PC-9 (cell line): ENCODE measurements around the gene IL1RAP. TPM values are rescaled to one million over a fixed set of nuclear protein-coding genes. Genes with fewer than 3 reads are reported as not detected.

Experiments
- BruUV-seq: library from RNA; stranded (reverse); fragments of 400-500 nt; replicated peaks from 2 replicates; lab custom pipeline; 2021; lab: Mats Ljungman, UMichigan
- CTCF ChIA-PET: fragments of 300-600 bp; sonication (Branson Sonifier 250); formaldehyde crosslinking; loops from one replicate; lab custom pipeline; 2022; ENCODE audit warnings: antibody characterized with exemption; lab: Charles Lee
- POLR2A ChIA-PET: fragments of 300-600 bp; sonication (Branson Sonifier 250); formaldehyde crosslinking; loops from one replicate; lab custom pipeline; 2022; ENCODE audit warnings: antibody characterized with exemption; ENCODE audit not compliant: unreplicated experiment; lab: Charles Lee
- DNase-seq, 2 experiments: peaks; one replicate each; pipeline versions ENCODE4 v3.0.0 to v3.0.0-alpha.2; 2015 to 2022; ENCODE audit warnings: mixed read lengths in 1 of 2
- H2AFZ ChIP-seq: fragments of 200-600 bp; sonication (generic); 2 replicates; pipeline ENCODE4 v1.8.1; 2017; ENCODE audit warnings: antibody characterized with exemption
- H3F3A ChIP-seq: fragments of 200-600 bp; sonication (generic); 2 replicates; pipeline ENCODE4 v1.8.1; 2017; ENCODE audit warnings: antibody characterized with exemption, mild to moderate bottlenecking, low read depth; ENCODE audit not compliant: insufficient read depth
- H3K27ac ChIP-seq: fragments of 200-600 bp; sonication (generic); 2 replicates; pipeline ENCODE4 v1.6.1; 2016; ENCODE audit warnings: mixed run types
- H3K27me3 ChIP-seq: fragments of 200-600 bp; sonication (generic); 2 replicates; pipeline ENCODE4 v1.6.1; 2016; ENCODE audit warnings: low read depth, mixed run types; ENCODE audit not compliant: insufficient read depth
- H3K36me3 ChIP-seq: fragments of 200-600 bp; sonication (generic); 2 replicates; pipeline ENCODE4 v1.6.1; 2016; ENCODE audit warnings: low read depth, mixed run types
- H3K4me1 ChIP-seq: fragments of 200-600 bp; sonication (generic); replicated peaks from 2 replicates; pipeline ENCODE4 v1.6.1; 2016; ENCODE audit warnings: mixed run types; ENCODE audit not compliant: insufficient read depth
- H3K4me2 ChIP-seq: fragments of 200-600 bp; sonication (generic); 2 replicates; pipeline ENCODE4 v1.6.1; 2017; ENCODE audit warnings: mixed run types
- H3K4me3 ChIP-seq: fragments of 200-600 bp; sonication (generic); 2 replicates; pipeline ENCODE4 v1.6.1; 2016; ENCODE audit warnings: mixed run types
- H3K79me2 ChIP-seq: fragments of 200-600 bp; sonication (generic); 2 replicates; pipeline ENCODE4 v1.6.1; 2017; ENCODE audit warnings: low read depth, mixed run types
- H3K9me2 ChIP-seq: fragments of 200-600 bp; sonication (generic); 2 replicates; pipeline ENCODE4 v1.8.1; 2017; ENCODE audit warnings: mild to moderate bottlenecking; ENCODE audit not compliant: insufficient read depth
- H3K9me3 ChIP-seq: fragments of 200-600 bp; sonication (generic); 2 replicates; pipeline ENCODE4 v1.8.1; 2016; ENCODE audit warnings: low read depth; ENCODE audit not compliant: insufficient read depth
- H4K20me1 ChIP-seq: fragments of 200-600 bp; sonication (generic); 2 replicates; pipeline ENCODE4 v1.8.1; 2017; ENCODE audit not compliant: insufficient read depth
- EZH2 ChIP-seq: fragments of 200-600 bp; sonication (generic); IDR thresholded peaks from 2 replicates; pipeline ENCODE4 v1.8.0; 2017; ENCODE audit warnings: antibody characterized with exemption, low read depth
- intact Hi-C: fragments of 100-400 bp; cut with micrococcal nuclease; formaldehyde crosslinking; loops from one replicate; pipeline ENCODE4 v1.10.0; 2022; ENCODE audit not compliant: unreplicated experiment
- total RNA-seq: library from RNA; stranded (reverse); gene quantifications from 2 replicates; pipeline ENCODE4 v1.2.3, GENCODE V29; 2021
- TF ChIP-seq, protein P1 (sequence below): fragments of 200-600 bp; sonication (generic); conservative IDR thresholded peaks from 2 replicates; pipeline ENCODE4 v1.6.1; 2017; ENCODE audit warnings: mixed run types, antibody characterized with exemption, mild to moderate bottlenecking, moderate library complexity

IL1RAP gene
- total RNA-seq, 1 experiment from 2014 or later: 13.3 TPM

DNA sequence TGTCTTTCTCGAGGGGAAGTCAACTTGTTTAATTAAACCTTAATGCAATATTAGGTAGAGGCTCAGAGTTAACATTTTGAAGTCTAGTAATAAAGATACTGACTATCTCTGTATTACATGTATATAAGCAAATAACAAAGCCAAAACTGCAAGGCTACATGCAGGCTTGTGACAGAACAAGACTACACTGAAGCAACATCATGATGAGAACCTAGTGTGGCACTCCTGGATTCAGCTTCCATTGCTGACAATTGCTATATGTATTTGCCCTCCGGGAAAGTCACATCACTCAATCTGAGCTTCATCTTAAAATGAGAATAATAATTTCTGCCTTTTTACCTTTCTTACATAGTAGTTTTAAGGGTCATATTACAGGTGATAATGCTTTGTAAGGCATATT lies 15.6 kb upstream of the IL1RAP start:
- H3K79me2 ChIP-seq: no peaks in the 10 kb centered on the region
- no peaks in the 10 kb centered on the region for H3K4me1 ChIP-seq
- H3K27ac ChIP-seq: no peak overlapping the region
- no peaks in the 10 kb centered on the region for H3K27me3 ChIP-seq
- H4K20me1 ChIP-seq: no peaks in the 10 kb centered on the region
- no TSS peak for BruUV-seq
- H3K4me3 ChIP-seq: no peak overlapping the region
- intact Hi-C loops: no loop called here
- ChIA-PET POLR2A (no interaction called here), CTCF (interaction anchor here (1.1 kb wide), 1 partner anchor 44 kb away, joined by 3 read pairs; no protein-coding TSS in a partner anchor)
- TF ChIP-seq, protein P1, sequence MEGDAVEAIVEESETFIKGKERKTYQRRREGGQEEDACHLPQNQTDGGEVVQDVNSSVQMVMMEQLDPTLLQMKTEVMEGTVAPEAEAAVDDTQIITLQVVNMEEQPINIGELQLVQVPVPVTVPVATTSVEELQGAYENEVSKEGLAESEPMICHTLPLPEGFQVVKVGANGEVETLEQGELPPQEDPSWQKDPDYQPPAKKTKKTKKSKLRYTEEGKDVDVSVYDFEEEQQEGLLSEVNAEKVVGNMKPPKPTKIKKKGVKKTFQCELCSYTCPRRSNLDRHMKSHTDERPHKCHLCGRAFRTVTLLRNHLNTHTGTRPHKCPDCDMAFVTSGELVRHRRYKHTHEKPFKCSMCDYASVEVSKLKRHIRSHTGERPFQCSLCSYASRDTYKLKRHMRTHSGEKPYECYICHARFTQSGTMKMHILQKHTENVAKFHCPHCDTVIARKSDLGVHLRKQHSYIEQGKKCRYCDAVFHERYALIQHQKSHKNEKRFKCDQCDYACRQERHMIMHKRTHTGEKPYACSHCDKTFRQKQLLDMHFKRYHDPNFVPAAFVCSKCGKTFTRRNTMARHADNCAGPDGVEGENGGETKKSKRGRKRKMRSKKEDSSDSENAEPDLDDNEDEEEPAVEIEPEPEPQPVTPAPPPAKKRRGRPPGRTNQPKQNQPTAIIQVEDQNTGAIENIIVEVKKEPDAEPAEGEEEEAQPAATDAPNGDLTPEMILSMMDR: no peak
- no peak for TF ChIP-seq EZH2
- H3K9me3 ChIP-seq: no peaks in the 10 kb centered on the region
- no peak for DNase-seq
- H2AFZ ChIP-seq: no peak overlapping the region; the same call in 1 of the 2 replicates
- H3K36me3 ChIP-seq: no peaks in the 10 kb centered on the region
- no peak overlapping the region for H3K4me2 ChIP-seq
- H3F3A ChIP-seq: no peaks in the 10 kb centered on the region
- H3K9me2 ChIP-seq: 0 out of 2 replicates have a peak, but pooled peaks cover 3% of the 10 kb centered on the region

DNA sequence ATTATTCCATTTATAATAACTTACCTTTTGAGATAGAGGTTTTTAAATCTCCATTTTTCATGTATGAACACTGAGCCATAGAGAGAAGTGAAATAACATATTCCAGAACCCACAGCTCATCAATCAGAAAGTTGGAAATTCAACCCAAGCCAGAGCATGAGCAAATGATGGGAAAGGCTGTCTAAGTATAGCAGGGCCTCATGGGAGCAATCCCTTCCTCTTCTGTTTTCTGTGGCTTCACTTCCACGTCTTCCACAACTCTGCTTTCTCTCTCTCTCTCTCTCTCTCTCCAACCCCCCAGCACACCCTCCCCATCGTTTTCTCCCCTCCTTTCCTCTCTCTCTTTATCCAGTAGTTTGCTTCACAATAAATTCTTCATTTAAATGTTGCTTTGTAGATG lies 14.8 kb upstream of the IL1RAP start:
- intact Hi-C loops: no loop called here
- Histone ChIP-seq H3K9me2 (0 out of 2 replicates have a peak, but pooled peaks cover 3% of the 10 kb centered on the region), H3K4me1 (no peaks in the 10 kb centered on the region), H3K4me3 (no peak overlapping the region), H3K9me3 (no peaks in the 10 kb centered on the region), H3K36me3 (no peaks in the 10 kb centered on the region), H2AFZ (no peak overlapping the region; the same call in 1 of the 2 replicates), H4K20me1 (no peaks in the 10 kb centered on the region), H3K27ac (no peak overlapping the region), H3F3A (no peaks in the 10 kb centered on the region), H3K27me3 (no peaks in the 10 kb centered on the region), H3K4me2 (no peak overlapping the region), H3K79me2 (no peaks in the 10 kb centered on the region)
- TF ChIP-seq EZH2: no peak
- TF ChIP-seq, protein P1: no peak
- no peak for DNase-seq
- ChIA-PET CTCF (interaction anchor here (0.7 to 1.1 kb wide), 2 partner anchors 45 to 137 kb away, joined by 3 to 4 read pairs; no protein-coding TSS in a partner anchor), POLR2A (no interaction called here)
- BruUV-seq: no TSS peak

- ChIA-PET POLR2A (no interaction called here), CTCF (no interaction called here)
- intact Hi-C loops: loop anchor here (5.0 kb wide), 1 partner anchor 36 kb away; no protein-coding TSS in a partner anchor
- H3K9me3 ChIP-seq: no peaks in the 10 kb centered on the region
- BruUV-seq: no TSS peak
- DNase-seq: no peak
- H3K9me2 ChIP-seq: no peaks in the 10 kb centered on the region
- no peaks in the 10 kb centered on the region for H3K27me3 ChIP-seq
- no peak overlapping the region for H3K4me2 ChIP-seq
- H2AFZ ChIP-seq: 0 out of 2 replicates have a peak overlapping the region, but pooled peaks have one; percentile 9
- H3K79me2 ChIP-seq: no peaks in the 10 kb centered on the region
- H3K4me3 ChIP-seq: no peak overlapping the region
- no peak overlapping the region for H3K27ac ChIP-seq
- no peaks in the 10 kb centered on the region for H3K4me1 ChIP-seq
- H3K36me3 ChIP-seq: no peaks in the 10 kb centered on the region
- H4K20me1 ChIP-seq: no peaks in the 10 kb centered on the region
- H3F3A ChIP-seq: no peaks in the 10 kb centered on the region
- no peak for TF ChIP-seq EZH2
- TF ChIP-seq, protein P1: no peak
Measured at GRCh38 chr3:190502946-190503345, 10.9 kb upstream of the IL1RAP start.
